Natural killer cell treated with Interleukin-12 subunit alpha and Interleukin-12 subunit beta and Interleukin-15 and Interleukin-18, amount 100 ng/mL, for 72 hours (primary cell): ENCODE data around the gene ZNF69. TPM values are rescaled to one million over a fixed set of nuclear protein-coding genes. Genes with fewer than 3 reads are reported as not detected.
"Not testable (repeated sequence)": the region's sequence is repeated elsewhere in the genome, so short reads cannot be mapped to it uniquely, and the experiment has no call there.

ENCODE experiments used
- ATAC-seq, 2 donors: fragments of 150-1000 bp; cut with Tn5 transposase in 1 of 2; sonication (Bioruptor Pico), chemical (Tn5 transposase) in 1 of 2; 2 replicates each; pipeline ENCODE4 v1.10.0; 2021
- DNase-seq: peaks from one replicate; pipeline ENCODE4 v3.0.0; 2022; ENCODE audit warnings: low spot score
- H3K27ac Mint-ChIP-seq, 2 donors: 1 replicate in 1 of 2; 2 replicates in 1 of 2; pipeline ENCODE4 v1.8.0; 2022; ENCODE audit warnings: mixed read lengths in 2 of 2, mild to moderate bottlenecking in 1 of 2, moderate library complexity in 1 of 2
- H3K27me3 Mint-ChIP-seq, 2 donors: 1 replicate in 1 of 2; 2 replicates in 1 of 2; pipeline ENCODE4 v1.8.0; 2022; ENCODE audit warnings: mixed read lengths in 2 of 2
- H3K36me3 Mint-ChIP-seq: one replicate; pipeline ENCODE4 v1.8.0; 2022; ENCODE audit warnings: mixed read lengths
- H3K4me1 Mint-ChIP-seq, 2 donors: 1 replicate in 1 of 2; 2 replicates in 1 of 2; pipeline ENCODE4 v1.8.0; 2022; ENCODE audit warnings: low read depth in 2 of 2, mixed read lengths in 2 of 2, mild to moderate bottlenecking in 1 of 2
- H3K4me3 Mint-ChIP-seq: one replicate; pipeline ENCODE4 v1.8.0; 2022; ENCODE audit warnings: mixed read lengths
- H3K9me3 Mint-ChIP-seq: 2 replicates; pipeline ENCODE4 v1.8.0; 2022; ENCODE audit warnings: mixed read lengths
- total RNA-seq, 2 donors: library from RNA; stranded (reverse); gene quantifications; one replicate each; pipeline ENCODE4 v1.2.3, GENCODE V29; 2022

Gene ZNF69
- total RNA-seq, 2 donors from 2014 or later, result 3.0 to 3.5 TPM

DNA sequence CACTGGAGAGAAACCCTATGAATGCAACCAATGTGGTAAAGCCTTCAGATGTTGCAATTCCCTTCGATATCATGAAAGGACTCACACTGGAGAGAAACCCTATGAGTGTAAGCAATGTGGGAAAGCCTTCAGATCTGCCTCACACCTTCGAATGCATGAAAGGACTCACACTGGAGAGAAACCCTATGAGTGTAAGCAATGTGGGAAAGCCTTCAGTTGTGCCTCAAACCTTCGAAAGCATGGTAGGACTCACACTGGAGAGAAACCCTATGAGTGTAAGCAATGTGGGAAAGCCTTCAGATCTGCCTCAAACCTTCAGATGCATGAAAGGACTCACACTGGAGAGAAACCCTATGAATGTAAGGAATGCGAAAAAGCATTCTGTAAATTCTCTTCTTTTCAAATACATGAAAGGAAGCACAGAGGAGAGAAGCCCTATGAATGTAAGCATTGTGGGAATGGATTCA is 62.1 kb downstream of the ZNF69 start:
- Mint-ChIP-seq H3K9me3 (peaks cover 19% of the 10 kb centered on the region), H3K27ac (peak overlapping the region in 1 of 2 donors; percentile 17), H3K36me3 (peaks cover 87% of the 10 kb centered on the region)
- DNase-seq, H3K4me1 Mint-ChIP-seq, ATAC-seq, H3K4me3 Mint-ChIP-seq, H3K27me3 Mint-ChIP-seq: not testable (repeated sequence)

DNA sequence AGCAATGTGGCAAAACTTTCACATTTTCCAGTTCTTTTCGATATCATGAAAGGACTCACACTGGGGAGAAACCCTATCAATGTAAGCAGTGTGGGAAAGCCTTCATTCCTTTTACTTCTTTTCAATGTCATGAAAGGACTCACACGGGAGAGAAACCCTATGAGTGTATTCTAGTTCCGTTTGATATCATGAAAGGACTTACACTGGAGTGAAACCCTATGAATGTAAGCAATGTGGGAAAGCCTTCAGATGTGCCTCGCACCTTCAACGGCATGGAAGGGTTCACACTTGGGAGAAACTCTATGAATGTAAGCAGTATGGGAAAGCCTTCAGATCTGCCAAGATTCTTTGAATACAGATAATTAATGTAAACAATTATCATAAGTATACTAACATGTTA is 62.7 kb downstream of the ZNF69 start:
- Mint-ChIP-seq H3K27ac (peak overlapping the region in 1 of 2 donors; percentile 17), H3K36me3 (peaks cover 82% of the 10 kb centered on the region), H3K9me3 (peaks cover 16% of the 10 kb centered on the region), H3K4me3 (no peak overlapping the region), H3K27me3 (no peaks in the 10 kb centered on the region), H3K4me1 (peaks cover 0 to under 1% of the 10 kb centered on the region in 2 donors)
- DNase-seq (no peak), ATAC-seq (no peak)

Other genes with a start within 250 kb of the ZNF69 start
- 1 to 10 TPM; 2.8 to 3.2 TPM for gene ZNF823, start 148.8 kb upstream of the ZNF69 start, total RNA-seq
- gene ZNF441, start 120.8 kb upstream of the ZNF69 start, total RNA-seq, result 10 to 100 TPM in 1 of 2 donors, 1 to 10 TPM in 1; 6.6 to 11.9 TPM
- gene ZNF491, start 89.3 kb upstream of the ZNF69 start, total RNA-seq, result 1 to 10 TPM; 1.7 to 1.8 TPM
- 10 to 100 TPM; 16.7 to 20.1 TPM for gene ZNF440, start 73.5 kb upstream of the ZNF69 start, total RNA-seq
- gene ZNF439, start 39.1 kb upstream of the ZNF69 start, total RNA-seq, result 10 to 100 TPM in 1 of 2 donors, 1 to 10 TPM in 1; 9.5 to 13.9 TPM
- gene ZNF700, start 37.3 kb downstream of the ZNF69 start, total RNA-seq, result 10 to 100 TPM; 21.6 to 35.0 TPM
- gene ZNF763, start 77.3 kb downstream of the ZNF69 start, total RNA-seq, result 1 to 10 TPM; 2.9 to 4.0 TPM
- gene ZNF433, start 147.9 kb downstream of the ZNF69 start, total RNA-seq, result 1 to 10 TPM; 3.7 TPM
- under 1 TPM; 0.39 to 0.48 TPM for gene ZNF878, start 165.2 kb downstream of the ZNF69 start, total RNA-seq
- 1 to 10 TPM; 4.1 to 9.4 TPM for gene ZNF844, start 176.9 kb downstream of the ZNF69 start, total RNA-seq